Measurements from ENCODE around the gene FOXL2NB.

FOXL2NB gene

DNA sequence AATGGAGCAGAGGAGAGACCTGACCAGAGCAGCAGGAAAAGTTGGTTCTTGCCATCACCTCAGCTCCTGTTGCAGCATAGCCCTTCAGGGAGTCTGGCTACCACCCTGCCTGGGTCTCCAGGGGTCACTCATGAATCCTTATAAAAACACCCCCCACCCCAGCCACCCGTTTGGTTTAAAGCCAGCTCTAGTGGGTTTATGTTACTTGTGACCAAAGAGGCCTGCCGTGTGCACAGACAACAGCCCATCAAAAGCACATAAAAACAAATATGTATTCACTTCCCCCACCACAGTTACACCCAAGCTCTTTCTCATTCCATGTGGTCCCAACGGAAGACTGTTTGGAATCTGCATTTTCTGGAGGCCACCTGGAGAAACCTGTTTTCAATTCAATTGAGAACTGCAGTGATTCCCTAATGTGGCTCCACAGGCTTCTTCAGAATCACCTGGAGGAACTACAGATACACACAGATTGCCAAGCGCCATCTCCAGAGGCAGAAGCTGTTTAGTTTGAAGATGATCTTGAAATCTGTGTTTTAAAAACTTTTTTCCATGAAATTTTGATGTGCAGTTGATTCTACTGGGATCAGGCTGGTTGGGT is 13.8 kb upstream of the FOXL2NB start:
- no peak for DNase-seq

DNA sequence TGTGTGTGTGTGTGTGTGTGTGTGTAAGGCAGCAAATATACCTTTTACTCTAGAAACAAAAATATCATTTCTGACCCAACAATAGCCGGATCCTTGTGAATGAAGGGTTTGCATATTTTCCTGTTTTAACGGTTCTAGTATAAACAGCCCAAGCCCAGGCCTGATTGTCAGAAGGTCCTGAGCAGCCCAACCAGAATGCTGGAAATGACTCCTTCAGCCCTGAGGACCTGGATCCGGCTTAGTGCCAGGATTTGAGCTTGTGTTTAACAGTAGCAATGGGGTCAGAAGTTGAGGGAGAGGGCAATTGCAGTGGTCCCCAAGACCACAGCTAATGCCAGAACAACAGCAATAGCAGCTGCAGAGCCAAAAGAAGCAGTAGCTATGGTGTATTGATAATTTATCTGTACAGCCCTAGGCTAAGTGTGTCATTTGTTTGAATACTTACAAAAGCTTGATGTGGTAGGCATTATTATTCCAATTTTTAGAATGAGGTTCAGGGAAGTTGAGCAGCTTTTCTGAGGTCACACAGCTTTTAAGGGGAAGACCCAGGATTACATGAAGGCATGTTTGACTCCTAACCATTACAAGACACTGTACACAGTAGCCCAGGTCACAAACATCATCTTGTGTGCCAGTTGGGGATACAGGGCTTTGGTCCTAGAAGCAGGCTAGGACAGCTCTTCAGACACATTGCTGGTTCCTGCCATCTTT is 12.9 kb upstream of the FOXL2NB start:
- DNase-seq, result no peak

DNA sequence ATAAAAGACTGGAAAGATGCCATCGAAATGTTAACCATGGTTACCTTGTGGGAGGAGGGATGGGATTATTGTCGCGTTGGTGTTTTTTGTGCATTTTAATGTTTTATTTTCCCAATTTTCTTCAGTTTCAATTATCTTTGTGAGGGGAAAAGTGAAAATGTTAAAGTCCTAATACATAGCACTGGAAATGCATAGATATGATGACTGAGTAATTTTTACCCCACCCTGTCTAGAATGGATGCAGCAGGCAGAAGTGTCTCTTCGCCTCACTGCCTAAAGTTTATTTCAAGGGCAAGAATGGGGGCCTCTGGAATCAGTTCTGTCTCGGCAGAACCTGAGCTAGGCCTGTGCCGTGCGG is 11.5 kb upstream of the FOXL2NB start:
- no peak for DNase-seq

DNA sequence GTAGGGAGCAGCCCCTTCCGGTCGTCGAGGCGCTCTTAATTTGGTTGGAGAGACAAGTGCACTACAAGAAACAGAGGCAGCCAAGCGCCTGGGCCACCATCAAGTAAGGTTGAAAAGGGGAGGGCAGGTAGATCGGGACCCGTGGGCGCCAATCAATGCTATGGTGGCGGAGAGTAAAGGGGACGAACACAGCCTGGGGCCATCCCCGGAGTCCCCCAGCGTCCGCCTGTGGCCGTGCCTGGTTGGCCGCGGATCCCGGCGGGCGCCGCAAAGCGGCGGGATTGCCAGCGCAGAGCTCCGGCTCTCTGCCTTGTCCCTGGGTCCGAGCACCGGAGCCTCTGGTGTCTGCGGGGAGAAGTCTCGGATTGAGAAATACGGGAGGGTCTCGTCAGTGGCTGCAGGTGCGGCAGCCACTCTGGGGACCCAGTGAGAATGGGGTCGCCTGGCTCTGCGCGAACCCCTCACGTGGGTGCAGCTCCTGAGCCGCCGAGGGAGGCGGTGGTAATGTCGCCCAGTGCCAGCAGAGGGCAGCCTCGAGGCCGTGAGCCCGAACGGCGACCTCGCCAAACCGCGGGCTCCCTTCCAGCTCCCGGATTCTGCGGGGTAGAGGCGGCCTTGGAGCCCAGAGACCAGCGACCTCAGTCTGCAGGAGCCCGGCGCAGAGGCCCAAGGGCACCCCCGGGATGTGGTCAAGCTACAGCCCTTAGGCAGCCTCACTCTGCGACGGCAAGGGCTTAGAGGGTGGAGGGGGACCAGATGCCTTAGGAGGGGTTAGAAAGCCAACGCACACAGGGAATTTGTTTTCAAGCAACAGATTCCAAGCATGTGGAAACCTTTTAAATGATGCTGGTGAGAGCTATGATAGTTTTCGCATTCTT is 10.9 kb upstream of the FOXL2NB start:
- no peak for DNase-seq

DNA sequence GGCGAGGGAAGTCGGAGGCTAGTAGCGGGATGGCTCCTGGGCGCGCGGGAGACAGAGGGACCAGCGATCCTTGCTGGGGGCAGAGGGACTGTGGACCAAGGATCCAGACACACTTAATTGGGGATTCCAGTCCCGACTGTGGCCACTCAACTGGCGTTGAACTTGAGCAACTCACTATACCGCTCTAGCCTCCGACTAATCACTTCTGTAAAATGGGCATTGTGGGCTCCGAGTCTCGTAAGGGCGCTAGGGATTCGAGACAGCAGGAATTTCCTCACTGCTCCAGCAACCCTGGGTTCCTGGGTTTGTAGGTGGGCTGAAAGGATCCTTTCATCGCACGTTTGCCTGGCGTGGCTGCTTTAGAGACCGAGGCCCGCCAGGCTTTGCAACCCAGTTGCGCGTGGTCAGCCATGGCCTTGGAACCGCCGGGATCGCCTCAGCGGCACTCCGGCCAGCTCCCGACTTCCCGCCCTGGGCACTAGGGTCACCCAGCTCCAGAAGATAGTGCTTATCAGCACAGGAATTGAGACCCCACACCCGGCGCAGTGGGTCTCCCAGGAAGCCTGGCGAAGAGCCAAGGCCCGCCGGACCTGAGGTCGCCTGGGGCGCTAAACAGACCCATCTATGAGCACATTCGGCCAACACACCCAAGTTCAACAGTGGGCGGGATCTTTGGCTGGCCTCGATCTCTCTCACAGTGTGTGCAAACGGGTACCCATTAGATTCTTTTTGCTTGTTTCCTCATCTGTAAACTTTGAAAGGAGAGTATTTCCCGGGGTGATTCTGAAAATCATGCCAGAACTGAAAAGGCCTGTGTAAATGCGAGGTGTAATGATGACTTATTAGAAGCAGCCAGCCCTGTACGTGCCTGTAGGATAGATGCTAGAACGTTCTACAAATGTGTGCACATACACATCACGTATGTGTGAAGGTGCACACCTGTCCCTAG is 10.0 kb upstream of the FOXL2NB start:
- no peak for DNase-seq

DNA sequence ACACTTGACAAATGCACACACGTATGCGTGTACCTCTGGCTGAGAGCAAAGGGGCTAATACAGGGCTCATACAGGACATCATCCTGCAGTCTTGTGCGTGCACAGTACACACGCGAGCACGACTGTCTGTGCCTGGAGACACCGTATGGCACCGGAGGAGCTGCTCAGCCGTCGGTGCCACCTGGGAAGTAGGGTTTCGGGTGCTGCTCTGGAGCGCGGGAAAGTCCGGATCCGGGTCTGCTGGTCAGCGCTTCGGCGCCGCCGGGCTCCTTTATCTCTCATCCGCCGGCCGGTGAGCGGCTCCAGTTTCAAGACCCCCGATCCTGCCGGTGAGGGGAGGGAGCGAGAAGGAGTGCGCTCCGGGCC is 9.3 kb upstream of the FOXL2NB start:
- DNase-seq, result no peak

DNA sequence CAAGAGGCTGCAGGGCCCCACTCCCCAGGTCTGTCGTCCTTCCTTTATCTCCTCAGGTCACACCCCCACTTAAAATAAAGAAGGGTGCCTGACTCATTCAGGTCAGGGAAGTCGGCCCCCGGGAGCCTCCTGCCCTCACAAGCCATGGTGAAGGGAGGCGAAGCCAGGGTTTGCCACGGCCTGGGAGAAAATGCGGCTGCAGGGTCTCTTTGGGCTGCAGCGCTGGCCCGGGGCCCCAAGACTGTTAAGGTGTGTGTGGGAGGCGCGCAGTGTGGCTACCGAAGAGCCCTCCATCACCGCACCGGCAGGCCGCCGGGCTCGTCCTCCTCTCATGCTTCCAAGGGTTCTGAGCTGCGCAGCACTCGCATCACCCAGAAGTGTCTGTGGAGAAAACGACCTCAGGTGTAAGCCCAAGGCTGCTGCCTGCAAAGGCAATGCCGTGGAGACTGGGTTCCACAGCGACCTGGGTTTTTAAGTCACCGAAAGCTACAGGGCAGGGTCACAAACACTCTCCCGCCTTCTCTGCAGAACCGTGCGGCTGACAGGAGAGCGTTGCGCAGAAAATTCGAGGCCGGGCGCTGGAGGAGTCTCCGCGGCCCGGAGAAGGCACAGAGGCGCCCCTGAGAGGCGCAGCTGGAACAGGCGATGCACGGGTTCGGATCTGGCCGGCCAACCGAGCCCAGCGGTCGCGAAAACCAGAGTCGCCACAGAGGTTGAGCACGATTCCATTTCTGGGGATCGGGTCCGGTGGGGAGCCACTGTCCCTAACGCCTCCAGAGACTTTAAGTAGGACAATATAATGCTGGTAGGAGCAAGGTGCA is 8.8 kb upstream of the FOXL2NB start:
- no peak for DNase-seq

DNA sequence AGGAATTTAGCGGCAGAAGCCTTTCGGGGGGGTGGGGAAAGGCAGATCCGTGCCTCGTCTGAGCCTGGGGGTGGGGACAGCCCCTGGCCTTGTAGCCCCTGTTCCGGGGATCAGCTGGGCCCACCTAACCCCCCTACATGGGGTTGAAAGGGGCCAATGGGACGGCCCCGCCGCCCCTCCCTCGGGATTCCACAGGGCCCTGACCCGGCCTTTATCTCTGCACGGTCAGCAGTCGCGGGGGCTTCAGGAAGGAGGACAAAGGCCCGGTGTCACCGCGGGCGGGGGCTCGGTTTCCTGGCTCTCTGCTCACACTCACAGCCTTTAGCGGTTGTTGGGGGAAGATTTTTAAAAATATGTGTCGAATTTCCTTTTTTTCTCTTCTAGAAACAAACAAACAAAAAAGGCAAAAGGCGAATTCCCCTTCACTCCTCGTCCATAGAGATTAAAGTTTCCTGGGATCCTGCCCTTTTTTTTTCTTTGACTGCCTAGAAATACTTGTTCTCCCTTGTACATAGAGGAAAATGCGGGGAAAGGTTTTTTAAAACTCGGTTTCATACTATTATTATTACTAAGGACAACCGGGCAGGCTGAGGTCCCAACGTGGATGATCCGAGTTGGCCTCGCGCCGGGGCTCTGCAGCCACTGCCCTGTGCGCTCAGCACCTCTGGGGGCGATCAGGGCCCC is 8.0 kb upstream of the FOXL2NB start:
- no peak for DNase-seq

DNA sequence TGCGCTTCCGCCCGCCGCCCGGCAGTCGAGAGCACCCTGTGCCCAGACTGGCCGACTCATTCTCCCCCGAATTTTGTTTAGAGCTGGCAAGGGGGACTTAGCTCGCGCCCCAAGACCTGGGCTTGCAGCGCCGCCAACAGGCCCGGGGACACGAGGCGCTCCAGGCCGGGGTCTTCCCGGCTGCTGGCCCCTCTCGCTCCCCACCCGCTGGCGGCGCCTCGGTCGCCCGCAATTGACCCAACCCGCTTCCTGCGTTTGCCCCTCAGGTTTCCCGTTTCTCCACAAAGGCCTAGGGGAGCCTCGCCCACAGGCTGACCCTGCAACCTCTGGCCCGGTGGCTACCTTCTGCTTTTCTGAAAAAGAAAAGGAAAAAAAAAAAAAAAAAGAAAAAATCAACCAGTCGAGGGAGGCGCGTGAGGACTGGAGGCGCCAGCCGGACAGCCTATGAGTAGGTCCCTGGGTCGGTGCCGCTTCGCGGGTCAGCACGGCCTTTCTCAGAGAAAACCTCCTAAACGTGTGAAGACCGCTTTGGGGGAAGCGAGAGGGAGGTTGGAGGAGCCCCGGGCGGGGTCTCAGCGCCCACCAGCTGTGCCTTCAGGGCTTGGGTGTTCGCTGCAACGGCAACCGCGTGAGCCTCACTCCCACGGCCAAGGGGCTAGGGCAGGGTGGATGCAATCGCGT is 7.3 kb upstream of the FOXL2NB start:
- no peak for DNase-seq

DNA sequence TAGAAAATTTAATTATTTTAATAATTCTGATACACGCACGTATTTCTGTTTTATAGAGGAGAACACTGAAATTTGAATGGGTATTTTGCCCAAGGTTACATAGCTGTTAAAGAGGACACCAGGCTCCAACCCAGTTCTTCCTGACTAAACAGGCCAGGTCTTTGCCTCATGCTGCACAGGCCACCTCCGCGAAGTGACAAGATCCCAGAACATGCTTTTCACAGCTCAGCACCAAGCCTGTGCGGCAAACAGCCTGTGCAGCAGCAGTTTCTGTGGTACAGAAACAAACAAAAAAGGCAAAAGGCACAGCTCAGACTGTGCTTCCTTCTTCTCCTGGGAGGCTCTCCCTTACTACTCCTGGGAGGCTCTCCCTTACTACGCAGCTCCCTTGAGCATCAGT is 6.6 kb upstream of the FOXL2NB start:
- no peak for DNase-seq

DNA sequence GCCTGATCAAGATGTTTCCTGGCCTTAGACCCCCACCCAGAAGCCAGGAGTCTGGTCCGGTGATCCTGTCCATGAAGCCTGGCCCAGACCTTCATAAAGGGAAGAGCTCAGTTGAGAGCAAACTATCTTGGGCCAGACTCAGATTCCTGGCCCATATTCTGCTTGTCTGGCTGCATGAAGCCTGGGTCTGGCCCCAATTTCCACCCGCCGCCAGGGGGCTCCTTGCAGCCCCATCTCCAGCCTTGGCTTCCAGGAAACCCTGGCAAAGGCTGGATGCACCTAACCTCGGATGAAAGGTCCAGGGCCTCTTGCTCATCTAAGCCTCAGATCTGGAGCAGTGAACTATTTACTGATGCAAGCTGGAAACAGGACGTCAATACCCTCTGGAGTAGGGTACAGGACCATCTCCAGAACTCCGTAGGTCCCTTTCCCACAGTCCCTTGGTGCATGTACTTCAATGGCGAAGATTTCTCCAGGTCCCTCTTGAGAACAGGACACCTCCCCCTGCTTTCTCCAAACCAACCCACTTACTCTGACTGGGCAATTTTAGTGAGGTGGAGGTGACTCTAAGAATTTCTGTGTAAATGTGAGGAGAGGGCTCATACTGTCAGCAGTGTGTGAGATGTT is 5.6 kb upstream of the FOXL2NB start:
- no peak for DNase-seq

DNA sequence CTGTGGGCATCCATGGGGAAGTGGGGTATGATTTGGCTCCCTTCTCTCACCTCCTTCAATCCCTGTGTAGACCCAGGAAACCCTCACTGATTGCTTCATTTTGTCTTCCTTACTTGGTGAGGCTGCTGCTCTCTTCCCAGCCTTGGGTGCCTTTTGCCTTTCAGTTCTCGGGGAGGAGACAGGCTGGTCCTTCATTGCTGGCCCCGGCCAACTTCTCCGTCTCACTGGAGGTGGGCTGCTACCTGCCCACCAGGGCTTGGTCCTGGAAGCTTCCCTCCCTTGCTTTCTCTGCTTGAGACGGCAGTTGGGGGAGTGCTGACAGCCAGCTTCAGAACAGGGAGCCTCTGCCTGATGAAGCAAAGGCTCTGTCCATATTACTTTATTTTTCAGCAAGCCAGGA is 4.7 kb upstream of the FOXL2NB start:
- DNase-seq, result no peak

DNA sequence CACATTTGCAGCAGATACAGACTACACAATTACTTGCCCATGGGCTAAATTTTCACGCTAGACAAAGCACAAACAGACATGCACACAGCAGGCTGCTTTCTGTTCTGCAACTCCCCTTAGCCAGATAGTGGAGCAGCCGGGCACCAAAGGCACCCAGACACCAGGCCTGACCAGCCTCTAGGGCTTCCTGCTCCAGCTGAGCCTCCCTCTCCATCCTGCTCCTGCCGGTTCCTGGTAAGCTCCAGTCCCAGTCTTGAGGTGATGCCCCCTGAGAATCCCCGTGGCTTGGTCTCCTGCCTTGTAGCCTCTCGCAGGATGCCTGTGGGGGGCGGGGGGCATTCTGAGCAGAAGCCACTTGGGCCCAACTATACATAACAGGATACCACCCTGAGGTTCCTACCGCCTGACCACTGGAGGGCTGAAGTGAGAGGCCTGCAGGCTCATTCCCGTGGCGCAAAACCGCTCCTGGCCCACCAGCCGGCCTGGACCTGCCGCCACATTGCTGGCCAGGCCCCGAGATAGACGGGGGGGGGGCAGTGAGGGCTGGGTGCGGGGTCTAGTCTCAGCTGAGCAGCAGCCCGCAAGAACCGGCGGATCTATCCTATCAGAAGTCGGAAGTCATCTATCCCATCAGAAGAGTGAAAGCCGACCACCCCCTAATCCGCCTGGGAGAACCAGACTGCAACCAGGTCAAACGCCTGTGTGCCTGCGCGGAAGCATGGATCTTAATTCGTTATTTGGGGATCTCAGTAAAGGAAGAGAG is 4.0 kb upstream of the FOXL2NB start:
- no peak for DNase-seq

DNA sequence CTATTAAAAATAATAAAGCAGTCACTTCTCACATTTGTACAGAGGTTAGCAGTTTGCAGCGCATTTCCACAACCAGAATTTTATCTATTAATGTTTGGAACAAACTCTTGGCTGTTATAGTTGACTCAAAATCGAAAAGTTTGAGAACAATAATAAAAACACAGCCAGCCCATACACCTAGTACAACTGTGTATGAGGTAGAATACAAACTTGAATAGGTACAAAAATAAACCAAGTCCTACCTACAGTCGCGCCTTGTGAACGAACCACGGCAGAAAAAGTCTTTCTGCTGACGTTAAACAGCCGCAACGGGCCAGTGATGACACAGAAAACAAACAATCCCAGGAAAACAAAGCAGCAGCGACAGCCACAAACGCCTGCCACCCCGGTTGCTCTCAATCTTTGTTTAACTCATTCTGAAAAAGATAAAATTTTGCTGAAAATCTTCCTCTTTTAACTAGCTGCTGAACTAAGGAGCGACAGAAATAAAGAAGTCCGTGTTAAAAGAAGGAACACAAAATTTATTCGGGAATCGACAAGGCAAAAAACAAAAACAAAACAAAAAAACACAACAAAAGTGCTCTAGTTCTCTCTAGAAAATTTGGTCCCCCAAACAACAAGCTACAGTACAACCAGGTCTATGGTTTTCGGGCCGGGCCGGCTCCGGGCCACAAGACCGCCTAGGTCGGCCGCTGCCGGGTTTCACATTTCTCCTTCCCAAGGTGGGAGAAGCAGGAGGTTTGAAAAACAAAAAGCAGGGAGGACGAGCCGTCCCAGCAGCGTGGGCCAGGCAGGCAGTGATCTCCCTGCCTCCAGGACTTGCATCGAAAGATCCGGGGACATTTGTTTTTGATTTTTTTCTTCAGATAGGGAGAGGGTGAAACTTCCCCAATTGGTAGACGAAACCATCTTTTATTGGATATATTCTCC is 3.0 kb upstream of the FOXL2NB start:
- no peak for DNase-seq

DNA sequence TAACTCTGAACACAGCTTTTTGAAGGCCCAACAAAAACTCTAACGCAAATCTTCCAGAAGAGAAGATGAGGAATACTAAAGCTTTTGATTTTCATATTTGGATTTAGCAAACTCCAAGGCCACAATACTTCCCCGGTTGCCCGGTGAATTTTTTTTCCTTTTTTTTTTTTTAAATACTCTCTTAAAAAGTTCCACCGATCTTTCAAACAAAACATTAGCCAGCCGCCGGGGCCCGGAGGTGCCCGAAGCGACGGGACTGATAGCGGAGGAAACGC is 2.4 kb upstream of the FOXL2NB start:
- no peak for DNase-seq

DNA sequence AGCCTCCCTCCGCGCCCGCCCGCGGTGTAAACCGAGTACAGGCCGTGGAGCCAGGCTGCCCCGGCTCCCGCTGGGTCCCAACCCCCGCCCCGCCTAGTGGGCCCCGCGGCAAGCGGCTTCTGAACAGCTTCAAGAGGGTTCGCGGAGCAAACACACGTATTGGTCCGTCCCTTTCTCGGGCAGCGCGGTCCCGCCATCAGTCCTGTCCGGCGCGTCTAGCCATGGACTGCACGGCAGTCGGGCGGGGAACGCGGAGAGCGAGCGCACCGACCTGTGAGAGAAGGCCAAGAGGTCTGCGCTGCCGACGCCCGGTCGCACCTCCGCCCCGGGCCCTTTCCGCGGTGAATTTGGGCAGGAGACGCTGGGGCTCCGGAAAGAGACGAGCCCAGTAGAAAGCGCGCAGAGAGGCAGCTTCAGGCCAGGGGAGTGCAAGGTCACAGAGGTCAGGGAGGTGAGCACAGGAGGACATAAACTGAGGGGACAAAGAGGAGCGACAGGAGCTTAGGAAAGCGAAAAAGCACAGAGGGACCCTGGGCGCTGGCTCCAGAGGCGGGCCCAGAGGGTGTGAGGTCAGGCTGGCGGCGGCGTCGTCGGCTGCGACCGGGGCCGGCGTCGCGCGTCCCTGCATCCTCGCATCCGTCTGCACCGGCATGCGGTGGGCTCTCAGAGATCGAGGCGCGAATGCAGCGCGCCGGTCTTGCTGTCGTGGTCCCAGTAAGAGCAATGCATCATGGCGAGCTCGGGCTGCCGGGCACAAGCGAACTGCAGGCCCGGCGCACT is 1.9 kb upstream of the FOXL2NB start:
- DNase-seq, result no peak

DNA sequence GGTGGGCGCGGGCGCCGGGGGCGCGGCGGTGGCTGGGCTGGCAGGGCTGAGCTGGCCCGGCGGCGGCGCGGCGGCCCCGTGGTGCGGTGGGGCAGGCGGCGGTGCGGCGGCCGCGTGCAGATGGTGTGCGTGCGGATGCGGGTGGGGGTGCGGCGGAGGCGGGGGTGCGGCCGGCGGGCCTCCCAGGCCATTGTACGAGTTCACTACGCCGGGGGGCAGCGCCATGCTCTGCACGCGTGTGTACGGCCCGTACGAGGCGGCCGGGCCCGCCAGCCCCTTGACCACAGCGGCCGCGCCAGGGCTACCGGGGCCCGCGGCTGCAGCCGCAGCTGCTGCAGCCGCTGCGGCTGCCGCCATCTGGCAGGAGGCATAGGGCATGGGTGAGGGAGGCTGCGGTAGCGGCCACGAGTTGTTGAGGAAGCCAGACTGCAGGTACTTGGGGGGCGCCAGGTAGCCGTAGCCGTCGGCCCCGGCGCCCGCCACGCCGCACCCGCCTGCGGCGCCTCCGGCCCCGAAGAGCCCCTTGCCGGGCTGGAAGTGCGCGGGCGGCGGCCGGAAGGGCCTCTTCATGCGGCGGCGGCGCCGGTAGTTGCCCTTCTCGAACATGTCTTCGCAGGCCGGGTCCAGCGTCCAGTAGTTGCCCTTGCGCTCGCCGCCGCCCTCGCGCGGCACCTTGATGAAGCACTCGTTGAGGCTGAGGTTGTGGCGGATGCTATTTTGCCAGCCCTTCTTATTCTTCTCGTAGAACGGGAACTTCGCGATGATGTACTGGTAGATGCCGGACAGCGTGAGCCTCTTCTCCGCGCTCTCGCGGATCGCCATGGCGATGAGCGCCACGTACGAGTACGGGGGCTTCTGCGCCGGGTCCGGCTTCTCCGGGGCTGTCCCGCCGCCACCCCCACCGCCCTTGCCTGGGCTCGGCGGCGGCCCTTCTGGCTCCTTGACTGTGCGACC is 1.0 kb upstream of the FOXL2NB start:
- DNase-seq, result no peak
